GM18861 (cell line): ENCODE measurements around the gene PLA2G4A.
A peak's percentile ranks its signal among the peaks of the same experiment; 100 is the strongest.

Experiments used
- ATAC-seq: cut with Tn5 transposase; IDR thresholded peaks from one replicate; pipeline ENCODE4 v1.9.1; 2021; ENCODE audit not compliant: unreplicated experiment

PLA2G4A gene

GRCh38 chr1:186828611-186829454, at the start of gene PLA2G4A:
Gene PLA2G4A, plus strand, starts transcription at chr1:186828949. Its CDS starts 25,406 bp downstream, at chr1:186854355.
- ATAC-seq = peak; percentile 72

- no peak for ATAC-seq
Measured at GRCh38 chr1:186780076-186780475, 48.7 kb upstream of the PLA2G4A start.

DNA sequence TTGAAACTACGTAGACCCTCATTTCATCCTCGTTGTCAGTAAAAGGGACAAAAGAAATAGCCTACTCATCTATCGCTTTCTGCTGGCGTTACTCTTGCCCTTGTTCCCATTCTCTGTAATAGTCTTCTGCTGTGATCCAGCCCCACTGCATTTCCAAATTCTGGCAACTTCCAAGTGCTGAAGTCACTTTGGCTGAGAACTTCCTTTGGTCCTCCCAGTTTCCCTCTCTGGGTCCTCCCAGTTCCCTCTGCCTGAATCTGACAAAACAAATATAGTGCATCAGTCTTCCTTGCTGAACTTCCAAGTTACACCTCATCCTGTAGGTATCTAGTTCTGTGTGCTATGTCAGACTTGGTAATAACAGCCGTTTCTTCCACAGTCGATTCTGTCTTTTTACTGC, 47.0 kb upstream of the PLA2G4A start:
- no peak for ATAC-seq

DNA sequence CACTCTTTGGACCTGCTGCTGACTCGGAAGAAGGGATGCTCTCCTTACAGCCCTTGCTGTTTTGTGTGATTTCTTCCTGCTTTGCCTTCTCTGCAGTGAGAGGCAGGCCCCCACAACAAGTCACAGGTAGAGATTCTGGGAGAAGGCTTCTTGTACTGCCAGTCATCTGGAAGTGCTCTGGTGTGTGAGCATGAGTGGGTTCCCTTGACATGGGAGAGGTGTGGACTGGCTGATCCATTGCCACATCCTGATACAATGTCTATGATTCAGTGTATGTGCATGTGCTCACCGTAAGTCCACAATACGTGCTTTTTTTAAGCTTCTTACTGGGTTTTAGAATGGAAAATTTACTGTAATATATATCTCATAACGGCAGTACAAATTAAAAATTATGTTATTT, 46.0 kb upstream of the PLA2G4A start:
- ATAC-seq = no peak

- no peak for ATAC-seq
Measured at GRCh38 chr1:186783193-186783592, 45.6 kb upstream of the PLA2G4A start.

DNA sequence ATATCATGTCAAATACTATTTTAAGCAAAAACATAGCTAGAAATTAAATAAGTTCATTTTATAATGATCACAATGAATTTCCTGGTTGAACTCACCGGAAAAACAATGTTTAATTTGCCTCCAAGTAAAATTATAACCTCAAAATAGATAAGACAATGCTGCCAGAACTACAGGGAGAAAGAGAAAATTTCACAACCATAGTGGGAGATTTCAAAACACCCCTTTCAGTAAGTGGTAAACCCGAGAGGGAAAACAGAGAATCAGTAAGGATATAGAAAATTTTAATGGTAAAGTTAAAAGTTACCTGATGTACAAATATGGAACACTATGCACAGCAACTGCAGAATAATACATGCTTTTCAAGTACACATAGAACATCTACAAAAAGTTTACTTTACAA, 43.2 kb upstream of the PLA2G4A start:
- ATAC-seq = no peak

DNA sequence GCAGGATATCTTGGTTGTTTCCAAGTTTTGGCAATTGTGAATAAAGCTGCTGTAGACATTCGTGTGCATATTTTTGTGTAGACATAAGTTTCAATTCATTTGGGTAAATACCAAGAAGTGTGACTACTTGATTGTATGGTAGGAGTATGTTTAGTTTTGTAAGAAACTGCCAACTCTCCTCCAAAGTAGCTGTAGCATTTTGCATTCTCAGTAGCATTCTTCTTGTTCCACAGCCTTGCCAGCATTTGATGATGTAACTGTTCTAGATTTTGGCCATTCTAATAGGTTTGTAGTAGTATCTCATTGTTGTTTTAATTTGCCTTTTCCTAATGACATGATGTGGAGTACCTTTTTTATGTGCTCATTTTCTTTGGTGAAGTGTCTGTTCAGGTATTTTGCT, 38.6 kb upstream of the PLA2G4A start:
- no peak for ATAC-seq

DNA sequence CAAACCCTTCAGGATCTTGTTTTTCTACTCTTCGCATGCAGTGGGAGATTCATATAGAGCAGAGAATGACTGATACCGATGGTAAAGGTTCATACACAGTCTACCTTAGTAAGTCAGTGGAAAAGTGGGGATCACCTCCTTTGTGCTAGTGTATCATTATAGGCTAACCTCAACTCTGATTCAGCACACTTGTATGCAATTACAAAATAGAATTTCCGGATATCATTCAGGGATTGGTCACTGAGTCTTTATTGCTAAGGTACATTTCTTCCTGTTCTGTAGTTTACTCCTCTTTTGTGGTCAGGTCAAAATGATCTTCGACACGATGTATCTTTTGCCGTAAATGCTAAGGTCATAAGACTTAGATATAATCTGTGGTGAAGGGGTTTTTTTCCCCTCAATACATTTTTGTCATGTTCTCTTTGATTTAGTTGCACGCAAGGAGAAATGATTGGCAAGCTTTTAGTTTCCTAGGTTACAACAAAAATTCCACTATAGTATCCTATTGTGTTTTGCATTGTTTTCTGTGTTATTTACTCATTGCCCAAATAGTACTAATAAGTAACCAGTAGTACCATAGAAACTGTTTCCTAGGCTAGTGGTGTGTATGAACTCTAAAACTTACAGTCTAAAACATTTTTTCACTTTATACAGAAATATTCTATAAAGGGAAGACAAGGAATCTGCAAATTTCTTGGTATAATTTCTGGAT, 35.7 kb upstream of the PLA2G4A start:
- peak; percentile 30 for ATAC-seq

- peak; percentile 38 for ATAC-seq
Measured at GRCh38 chr1:186793582-186793927, 35.2 kb upstream of the PLA2G4A start.

DNA sequence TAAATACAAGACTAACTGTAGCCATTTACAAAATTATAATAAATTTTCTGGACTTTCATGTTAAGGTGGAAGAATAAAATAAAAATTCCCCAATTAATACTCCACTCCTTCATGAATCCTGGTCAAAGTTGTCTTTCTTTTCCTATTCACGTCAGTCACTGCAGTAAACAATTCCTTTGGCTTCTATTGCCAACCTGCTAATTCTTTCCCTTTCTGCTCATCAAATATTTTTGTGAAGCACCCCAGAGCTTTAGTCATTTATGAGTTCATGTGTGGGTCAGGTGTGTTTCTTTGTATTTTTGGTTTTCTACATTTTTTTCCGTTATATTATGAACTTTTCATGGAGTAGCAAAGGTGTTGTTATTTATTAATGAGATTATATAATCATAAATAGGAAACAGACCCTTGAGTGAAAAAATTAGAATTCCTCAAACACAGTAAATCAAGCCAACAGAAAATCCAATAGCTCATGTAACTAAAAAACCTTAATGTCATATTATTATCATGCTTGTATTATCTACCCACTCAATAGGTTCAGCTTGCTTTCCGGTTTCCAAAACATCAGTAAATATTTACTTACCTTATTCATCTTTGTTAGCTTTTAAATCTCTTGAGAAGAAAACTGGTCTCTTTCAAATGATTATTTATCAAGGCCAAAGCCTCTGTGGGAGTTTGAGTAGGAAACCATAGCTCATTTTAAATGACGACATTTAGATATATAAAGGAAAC, 29.6 kb upstream of the PLA2G4A start:
- ATAC-seq = no peak

- ATAC-seq = peak; percentile 76
Measured at GRCh38 chr1:186799689-186800054, 29.1 kb upstream of the PLA2G4A start.

GRCh38 chr1:186802388-186802787, 26.4 kb upstream of the PLA2G4A start:
- ATAC-seq = no peak

DNA sequence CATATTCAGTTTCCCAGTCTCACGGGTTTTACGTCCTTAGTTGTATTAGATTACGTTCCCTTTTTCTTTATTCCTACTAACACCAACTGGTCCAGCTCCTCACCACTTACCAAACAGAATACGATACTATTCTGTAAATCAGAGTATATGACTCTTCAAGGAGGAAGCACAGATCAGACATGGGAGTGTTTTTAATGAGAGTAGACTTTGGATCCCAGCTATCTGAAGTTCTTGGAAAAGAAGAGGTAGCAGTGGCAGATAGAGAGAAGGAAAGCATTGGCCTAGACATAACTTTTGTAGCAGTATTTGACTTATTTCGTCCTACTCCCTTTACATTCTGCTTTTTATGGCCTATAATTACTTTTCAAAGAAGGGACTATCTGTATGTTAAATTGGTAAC, 24.1 kb upstream of the PLA2G4A start:
- ATAC-seq = no peak

- ATAC-seq = no peak
Measured at GRCh38 chr1:186806477-186806876, 22.3 kb upstream of the PLA2G4A start.

DNA sequence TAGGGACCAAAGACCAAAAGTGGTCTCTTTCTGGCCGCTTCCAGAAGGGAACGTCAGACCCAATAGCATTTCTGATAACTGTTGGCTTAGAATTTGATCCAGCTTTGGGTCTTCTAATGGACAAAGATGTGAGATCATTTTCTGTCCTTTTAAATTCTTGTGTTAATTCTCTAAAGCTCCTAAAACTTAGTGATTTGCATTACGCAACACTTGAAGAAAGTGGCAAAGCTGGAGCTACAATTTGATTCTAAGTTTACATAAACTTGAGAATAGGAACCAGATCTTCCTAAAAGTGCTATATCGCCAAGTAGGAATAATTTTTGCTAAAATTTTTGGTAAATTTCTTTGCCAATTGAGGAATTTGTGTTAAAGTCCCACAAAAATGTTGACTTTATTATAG, 21.6 kb upstream of the PLA2G4A start:
- no peak for ATAC-seq

- no peak for ATAC-seq
Measured at GRCh38 chr1:186811892-186812291, 16.9 kb upstream of the PLA2G4A start.

DNA sequence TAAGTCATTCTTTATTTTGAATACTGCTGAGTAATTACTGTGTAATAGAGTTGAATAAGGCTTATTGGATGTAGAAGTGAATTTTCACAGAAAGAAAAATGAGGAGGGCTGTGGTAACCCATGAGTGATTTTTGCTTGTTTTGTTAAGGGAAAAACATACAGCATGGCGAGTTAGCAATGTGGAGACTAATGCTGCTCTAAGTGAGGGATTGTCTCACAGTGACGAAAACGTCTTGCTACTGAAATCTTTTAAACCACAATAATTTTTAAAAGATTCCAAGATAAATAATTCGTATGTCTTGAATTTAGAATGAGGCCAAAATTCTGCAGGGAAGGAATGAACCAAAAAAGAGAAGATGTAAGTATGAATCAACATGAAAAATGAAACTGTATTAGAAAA, 16.2 kb upstream of the PLA2G4A start:
- no peak for ATAC-seq

DNA sequence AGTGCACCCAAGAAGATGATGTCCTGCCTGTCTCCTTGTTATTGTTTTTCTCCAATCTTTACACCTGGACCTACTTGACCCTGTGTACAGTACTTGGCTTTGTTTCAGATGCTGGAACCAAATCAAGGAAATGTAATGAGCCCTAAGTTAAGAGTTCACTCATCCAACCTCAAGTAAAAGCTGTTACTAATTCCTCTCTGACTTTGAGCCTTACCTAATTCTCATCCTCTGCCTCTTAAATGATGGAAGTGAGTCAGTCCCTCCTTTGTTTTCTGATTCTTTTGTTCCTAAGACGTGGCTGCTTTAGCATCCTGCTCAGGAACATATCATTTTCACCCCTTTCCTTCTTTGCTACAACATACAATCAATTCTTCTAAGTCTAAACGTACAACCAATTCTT, 15.3 kb upstream of the PLA2G4A start:
- ATAC-seq = no peak

GRCh38 chr1:186819126-186819525, 9.6 kb upstream of the PLA2G4A start:
- peak; percentile 62 for ATAC-seq

- peak; percentile 52 for ATAC-seq
Measured at GRCh38 chr1:186819563-186819962, 9.2 kb upstream of the PLA2G4A start.

DNA sequence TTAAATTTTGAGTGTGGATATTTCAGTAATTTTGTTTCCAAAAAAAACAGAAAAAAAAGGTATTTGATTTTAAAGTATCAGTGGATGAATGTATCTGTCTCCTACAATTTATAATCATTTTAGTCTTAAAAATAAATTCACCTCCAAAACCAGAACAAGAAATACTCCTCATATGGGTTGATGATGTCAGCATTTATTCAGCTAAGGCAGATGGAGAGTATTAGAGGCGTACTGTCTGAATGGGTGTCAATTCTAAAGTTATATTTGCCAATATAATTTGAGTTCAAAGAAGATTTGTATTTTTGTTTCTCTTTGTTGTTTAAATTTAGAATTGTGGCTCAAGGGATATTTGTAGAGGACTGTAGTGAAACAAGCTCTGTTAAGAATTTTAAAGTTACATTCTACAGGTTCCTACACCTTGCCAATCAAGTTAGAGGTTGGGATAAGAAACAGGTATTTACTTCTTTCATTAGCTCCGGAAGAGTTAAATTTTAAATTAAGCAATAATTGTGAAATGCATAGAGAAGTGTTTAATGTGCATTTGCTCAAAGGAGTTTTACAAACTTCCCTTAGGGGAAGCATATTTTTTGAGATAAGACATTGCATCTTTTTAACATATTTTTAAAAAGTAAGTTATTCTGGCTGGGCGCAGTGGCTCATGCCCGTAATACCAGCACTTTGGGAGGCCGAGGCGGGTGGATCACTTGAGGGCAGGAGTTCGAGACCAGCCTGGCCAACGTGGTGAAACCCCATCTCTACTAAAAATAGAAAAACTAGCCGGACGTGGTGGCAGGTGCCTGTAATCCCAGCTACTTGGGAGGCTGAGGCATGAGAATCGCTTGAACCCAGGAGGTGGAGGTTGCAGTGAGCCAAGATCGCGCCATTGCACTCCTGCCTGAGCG, 1.2 kb downstream of the PLA2G4A start:
- no peak for ATAC-seq
